HG03175 (cell line): ENCODE results near the gene SAMD1.
A peak's percentile ranks its signal among the peaks of the same experiment; 100 is the strongest.

Source experiments
- ATAC-seq: cut with Tn5 transposase; IDR thresholded peaks from one replicate; pipeline ENCODE4 v1.9.1; 2021; ENCODE audit warnings: mild to moderate bottlenecking, moderate library complexity; ENCODE audit not compliant: unreplicated experiment

Gene SAMD1

DNA sequence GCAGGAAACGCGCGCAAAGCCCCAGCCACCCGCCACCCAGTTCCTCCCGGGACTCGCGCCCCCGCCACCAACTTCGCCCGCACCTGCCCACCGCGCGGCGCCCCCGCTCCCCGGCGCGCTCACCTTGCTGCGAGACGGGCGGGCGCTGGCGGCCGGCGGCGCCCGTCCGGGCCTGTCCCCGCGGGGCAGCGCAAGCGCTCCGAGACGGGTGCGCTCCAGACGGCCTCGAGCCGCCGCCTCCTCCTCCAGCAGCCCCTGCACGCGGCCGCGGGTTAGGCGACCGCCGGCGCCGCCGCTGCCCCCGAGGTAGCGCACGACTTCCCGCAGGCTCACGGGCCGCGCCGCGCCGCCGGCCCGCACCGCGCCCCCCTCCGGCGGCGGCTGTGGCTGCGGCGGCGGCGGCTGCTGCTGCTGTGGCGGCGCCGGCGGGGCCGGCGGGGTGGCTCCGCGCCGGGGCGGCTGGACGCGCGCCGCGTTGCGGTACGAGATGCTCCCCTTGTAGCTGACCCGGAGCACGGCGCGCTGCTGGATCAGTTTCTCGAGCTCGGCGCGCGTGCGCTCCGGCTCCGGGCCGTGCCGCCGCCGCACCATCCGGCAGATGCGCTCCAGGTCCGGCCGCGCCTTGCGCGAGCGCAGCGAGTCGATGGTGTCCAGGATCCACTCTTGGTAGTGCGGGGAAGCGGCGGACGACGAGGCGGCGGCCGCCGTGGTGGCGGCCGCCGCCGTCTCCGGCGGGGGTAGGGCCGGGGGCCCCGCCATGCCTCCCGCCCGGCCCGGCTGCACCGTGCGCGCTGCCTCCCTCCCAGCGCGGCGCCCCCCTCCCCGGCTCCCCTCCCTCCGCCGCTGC is 666 bp downstream of the SAMD1 start:
- no peak for ATAC-seq

DNA sequence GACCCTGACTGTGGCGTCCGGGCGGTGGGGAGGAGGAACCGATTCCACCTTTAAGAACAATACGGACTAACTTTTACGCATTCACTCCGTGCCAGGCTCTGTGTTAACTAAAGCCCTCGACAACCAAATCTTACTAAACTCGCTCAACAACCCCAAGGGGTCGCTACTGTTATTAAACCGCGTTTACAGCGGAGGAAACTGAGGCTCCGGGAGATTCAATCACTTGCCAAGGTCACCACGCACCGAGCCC is 1.2 kb downstream of the SAMD1 start:
- no peak for ATAC-seq

GRCh38 chr19:14088634-14089411 is 1.7 kb downstream of the SAMD1 start:
- ATAC-seq, result no peak

GRCh38 chr19:14086098-14086497 is 4.5 kb downstream of the SAMD1 start:
- no peak for ATAC-seq

GRCh38 chr19:14085309-14085995 is 5.1 kb downstream of the SAMD1 start, which contains the start of gene C19orf67:
Gene C19orf67, minus strand, starts transcription at chr19:14085783. Its CDS starts 156 bp downstream, at chr19:14085627.
- ATAC-seq, result no peak

DNA sequence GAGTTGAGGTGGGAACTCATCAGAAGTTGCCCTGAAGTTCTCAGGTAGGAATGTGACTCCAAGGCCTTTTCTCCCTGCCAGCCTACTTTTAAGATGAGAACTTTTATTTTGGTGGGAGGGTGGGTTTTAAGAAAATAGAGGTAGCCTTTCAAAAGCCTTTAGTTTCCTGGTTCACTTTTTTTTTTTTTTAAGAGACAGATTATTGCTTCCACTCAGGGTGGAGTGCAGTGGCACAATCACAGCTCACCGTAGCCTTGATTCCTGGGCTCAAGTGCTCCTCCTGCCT is 7.9 kb downstream of the SAMD1 start:
- no peak for ATAC-seq

DNA sequence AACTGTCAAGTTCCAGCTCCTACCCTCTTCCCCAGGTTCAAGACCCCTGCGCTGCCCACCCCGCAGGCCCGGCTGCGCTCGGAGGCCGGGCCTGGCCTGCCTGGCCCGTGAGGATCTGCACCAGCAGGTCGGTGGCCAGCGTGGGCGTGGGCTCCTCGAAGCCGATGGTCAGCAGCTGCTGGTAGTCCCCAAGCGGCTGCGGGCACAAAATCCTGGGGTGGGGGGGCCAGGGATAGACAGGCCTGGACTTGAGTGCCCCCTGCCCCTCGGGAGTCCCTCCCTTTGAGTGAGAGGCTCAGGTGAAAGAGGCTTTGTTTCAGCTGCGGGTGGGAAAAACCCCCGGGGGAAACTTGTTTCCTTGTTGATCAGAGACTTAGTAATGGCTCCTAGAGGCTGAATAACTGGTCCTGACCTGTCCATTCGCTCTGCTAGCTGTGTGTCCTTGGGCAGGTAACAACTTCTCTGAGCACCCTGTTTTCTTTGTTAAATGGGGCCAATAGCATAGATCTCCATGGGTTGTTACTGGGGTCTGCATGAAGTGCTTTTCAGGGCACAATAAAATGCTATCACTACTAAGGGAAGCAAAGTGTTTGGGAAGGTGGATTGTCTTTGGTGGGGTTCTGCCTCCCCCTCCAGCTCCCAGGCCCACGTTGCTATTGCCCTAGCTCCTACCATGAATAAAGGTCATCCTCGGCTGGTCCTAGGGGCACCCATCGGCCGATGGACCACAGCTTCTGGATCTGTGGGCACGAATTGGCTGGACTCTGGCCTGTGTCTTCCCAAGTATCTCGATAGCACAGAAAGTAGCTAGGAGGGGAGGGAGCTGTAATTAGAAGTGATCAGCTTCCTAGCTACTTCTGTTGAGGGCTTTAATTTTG is 8.5 kb downstream of the SAMD1 start:
- ATAC-seq, result peak; percentile 2

- ATAC-seq, result peak; percentile 89
Measured at GRCh38 chr19:14080887-14081796, 9.4 kb downstream of the SAMD1 start.

- ATAC-seq, result no peak
Measured at GRCh38 chr19:14078411-14078810, 12.1 kb downstream of the SAMD1 start.

GRCh38 chr19:14073925-14074838 is 16.4 kb downstream of the SAMD1 start:
- no peak for ATAC-seq

DNA sequence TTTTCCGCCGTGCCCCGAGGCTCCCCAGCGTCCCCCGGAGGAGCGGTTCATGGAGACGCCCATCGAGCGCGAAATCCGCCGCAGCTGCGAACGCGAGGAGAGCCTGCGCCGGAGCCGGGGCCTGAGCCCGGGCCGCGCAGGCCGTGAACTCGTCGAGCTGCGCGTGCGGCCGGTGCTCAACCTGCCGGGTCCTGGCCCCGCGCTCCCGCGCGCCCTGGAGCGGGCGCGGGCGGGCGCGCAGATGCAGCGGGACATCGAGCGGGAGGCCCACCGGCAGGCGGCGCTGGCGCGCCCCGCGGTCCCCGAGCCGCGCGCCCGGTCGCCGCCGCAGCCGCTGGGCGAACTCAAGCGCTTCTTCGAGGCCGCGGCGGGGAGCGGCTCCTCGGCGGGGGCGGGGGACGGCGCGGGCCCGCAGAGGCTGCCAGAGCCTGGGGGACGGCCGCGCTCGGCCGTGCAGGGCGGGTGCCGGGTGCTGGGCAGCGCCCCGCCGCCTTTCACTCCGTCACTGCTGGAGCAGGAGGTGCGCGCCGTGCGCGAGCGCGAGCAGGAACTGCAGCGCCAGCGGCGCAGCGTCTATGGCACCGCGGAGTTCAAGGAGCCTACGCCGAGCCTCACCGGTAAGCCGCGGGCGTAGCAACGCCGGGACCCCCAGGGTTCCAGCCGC is 17.2 kb downstream of the SAMD1 start:
- ATAC-seq, result no peak

DNA sequence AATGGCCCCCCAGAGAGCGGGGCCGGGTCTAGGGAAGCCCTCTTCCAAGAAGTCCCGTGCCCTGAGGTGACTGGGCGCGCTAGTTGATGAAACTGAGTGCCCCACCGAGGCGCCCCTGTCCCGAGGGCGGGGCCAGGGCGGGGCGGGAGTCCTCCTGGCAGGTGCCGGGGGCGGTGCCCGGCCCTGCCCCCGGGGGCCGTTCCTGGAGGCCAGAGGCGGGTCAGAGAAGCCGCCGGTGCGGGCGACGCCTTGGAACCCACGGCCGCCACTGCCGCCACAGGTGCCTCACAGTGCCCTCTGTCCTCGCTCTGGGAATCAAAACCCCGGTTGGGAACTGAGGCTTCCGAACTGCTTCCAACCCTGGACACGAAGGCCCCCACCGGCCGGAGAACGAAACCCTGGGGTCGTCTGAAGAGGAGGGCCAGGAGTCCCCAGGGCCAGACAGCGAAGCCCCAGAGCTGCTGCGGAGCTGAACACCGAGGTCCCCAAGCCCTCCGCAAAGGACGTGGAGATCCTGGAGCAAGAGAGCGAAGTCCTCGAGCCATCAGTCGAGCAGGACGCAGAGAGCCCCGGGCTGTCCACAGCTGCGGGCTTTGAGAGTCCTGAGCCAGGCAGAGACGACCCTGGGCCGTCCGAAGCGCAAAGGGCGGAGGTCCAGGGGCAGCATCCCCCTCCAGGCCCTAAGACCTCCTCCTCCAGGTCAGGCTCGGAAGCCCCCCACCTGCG is 17.9 kb downstream of the SAMD1 start, which contains the start of gene MISP3:
MISP3 (plus strand) TSS at position 252 of the 726 bp plus-strand sequence. CDS start 524 bp downstream, outside the sequence.
- no peak for ATAC-seq

GRCh38 chr19:14070268-14071050 is 20.1 kb downstream of the SAMD1 start:
- no peak for ATAC-seq

DNA sequence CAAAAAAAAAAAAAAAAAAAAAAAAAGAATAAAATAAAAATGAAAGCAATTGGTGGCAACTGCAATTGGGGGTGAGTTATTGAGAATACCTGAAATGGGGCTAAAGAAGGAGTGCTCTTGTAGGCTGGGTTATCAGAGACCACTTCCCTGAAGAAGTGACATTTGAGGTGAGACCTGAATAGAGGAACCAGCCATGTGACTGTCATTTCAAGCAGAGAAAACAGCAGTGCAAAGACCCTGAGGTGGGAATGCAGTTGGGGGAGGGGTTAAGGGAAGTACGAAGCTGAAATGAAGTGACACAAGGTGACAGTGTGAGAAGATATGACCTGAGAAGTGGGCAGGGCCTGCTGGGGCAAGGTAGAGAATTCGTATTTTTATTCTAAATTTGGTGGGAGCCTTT is 24.4 kb downstream of the SAMD1 start:
- ATAC-seq, result no peak

DNA sequence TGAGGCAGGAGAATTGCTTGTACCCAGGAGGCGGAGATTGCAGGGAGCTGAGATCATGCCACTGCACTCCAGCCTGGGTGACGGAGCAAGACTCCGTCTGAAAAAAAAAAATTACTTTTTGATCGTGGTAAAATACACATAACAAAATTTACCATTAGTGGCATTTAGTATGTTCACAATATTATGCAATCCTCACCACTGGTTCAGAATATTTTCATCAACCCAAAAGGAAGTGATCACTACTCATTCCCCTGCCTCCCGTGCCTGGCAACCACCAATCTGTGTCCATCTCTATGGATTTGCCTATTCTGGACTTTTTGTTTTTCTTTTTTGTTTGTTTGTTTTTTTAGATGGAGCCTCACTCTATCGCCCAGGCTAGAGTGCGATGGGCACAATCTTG is 27.4 kb downstream of the SAMD1 start:
- ATAC-seq, result no peak

- ATAC-seq, result no peak
Measured at GRCh38 chr19:14062558-14062855, 28.0 kb downstream of the SAMD1 start.
